GM21381 (cell line): Measurements from ENCODE around the gene OCIAD2.
A peak's percentile ranks its signal among the peaks of the same experiment; 100 is the strongest.
"Not testable (repeated sequence)": the region's sequence is repeated elsewhere in the genome, so short reads cannot be mapped to it uniquely, and the experiment has no call there.

Experiments used
- ATAC-seq: cut with Tn5 transposase; IDR thresholded peaks from one replicate; pipeline ENCODE4 v1.9.1; 2021; ENCODE audit warnings: mild to moderate bottlenecking, moderate library complexity; ENCODE audit not compliant: unreplicated experiment

The OCIAD2 gene, protein sequence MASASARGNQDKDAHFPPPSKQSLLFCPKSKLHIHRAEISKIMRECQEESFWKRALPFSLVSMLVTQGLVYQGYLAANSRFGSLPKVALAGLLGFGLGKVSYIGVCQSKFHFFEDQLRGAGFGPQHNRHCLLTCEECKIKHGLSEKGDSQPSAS

GRCh38 chr4:48906206-48907173 lies at the start of gene OCIAD2:
TSS of gene OCIAD2 (minus strand) at chr4:48906774. CDS start at chr4:48904549, 2,225 bp downstream.
- peak; percentile 97 for ATAC-seq

DNA sequence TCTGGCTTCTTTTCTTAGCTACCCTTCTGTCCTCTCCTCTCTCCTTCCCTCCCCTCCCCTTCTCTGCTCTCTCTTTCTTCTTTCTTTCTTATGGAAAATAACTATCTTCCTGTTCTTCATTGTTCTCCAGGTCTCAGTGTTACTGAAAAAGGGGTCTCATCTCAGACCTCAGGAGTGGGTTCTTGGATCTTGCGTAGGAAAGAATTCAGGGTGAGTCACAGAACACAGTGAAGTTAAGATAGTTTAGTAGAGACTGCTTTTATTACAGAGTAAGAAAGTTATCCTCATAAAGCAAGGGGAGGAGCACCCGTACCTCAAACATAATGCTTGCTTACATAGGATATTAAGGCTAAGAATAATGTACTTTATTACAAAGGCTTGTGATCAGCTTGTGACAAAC lies 47.7 kb upstream of the OCIAD2 start:
- no peak for ATAC-seq

DNA sequence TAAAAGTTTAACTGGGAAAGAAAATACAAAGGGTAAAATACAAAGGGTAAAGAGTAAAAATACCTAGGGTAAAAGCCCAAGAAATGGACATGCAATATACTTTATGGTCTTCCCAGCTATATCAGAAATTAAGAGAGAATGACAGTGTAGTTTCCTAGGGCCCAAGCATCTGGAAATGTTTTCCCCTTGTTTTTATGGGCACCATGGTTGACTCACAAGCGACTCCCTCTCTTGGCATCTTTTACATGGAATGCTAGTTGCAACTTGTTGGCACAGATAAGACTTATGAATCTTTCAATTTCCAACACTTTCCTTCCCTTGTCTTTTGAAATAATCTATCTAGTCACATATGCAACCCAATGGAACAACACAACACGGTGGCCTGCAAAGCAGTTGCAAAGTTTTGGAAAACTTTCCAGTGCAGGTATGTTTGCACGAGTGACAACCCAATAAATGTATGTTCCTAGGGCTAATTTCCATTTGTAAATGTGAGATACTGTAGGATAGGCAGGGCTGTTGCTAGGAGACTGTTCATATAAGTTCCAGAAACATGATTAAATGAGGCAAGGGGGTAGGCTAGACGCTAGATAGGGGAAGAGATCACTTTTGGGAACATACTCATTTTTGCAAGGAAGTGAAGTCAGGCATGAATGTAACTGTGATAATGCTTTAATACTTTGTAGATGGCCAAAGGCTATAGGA lies 43.1 kb upstream of the OCIAD2 start:
- ATAC-seq = no peak

DNA sequence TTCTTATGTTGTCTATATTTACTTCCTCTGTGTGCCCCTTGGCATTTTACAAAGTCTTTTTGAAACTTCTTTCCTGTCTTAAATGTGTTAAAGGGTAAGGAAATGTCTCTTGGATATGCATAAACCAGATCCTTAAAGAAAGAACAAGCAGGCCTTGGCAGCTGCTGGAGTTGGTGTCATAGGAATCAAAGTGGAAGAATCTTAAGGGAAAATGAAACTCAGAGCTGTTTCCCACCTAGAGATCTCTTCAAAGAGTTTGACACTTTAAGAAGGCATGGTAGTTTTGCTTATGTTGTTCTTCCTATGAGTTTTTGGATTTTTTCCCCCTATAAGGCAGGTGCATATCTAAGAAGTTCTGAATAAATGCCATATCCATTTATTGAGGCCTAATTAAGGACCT lies 42.5 kb upstream of the OCIAD2 start:
- no peak for ATAC-seq

GRCh38 chr4:48947731-48948130 lies 41.2 kb upstream of the OCIAD2 start:
- ATAC-seq = no peak

GRCh38 chr4:48945981-48946380 lies 39.4 kb upstream of the OCIAD2 start:
- no peak for ATAC-seq

DNA sequence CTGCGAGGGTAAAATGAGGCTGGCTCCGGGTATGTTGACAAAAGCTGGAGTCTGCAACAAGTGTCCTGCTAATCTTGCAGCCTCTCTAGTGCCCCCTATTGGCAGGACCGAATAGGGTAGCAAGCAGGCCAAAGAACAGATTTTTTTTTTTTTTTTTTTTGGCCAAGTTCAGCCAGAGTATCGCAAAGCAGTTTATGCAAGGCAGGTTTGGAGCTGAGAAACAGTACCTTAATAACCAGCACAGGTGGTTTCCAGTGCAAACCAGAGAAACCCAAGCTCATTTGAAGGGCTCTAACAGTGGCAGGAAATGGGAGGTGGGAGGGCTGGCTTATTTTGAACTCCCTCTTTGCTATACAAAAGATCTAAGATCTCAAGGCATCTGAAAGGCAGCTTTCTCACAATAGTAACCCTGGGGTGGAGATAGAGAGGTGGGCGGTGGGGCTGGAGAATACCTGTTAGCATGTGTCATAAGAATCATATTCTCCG lies 38.2 kb upstream of the OCIAD2 start:
- ATAC-seq = no peak

GRCh38 chr4:48944252-48944651 lies 37.7 kb upstream of the OCIAD2 start:
- ATAC-seq = no peak

- no peak for ATAC-seq
Measured at GRCh38 chr4:48943387-48943786, 36.8 kb upstream of the OCIAD2 start.

GRCh38 chr4:48939785-48940184 lies 33.2 kb upstream of the OCIAD2 start:
- no peak for ATAC-seq

DNA sequence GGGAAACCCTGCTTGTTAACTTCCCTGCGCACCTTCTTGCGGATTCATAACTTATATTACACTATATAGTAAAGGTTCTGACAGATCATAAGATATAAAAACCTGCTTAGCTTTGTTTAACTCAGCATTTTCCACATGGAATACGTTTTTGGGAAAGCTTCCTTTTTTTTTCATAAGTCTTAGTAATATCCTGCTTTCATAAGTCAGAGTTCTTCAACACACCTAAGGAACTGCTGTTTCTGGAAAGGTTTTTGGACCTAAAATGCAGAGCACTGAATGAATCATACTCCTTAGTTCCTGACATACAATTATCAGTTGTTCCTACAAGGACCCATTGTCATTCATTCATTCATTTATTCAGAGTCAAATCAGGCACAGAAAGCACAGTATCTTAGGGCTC lies 32.3 kb upstream of the OCIAD2 start:
- ATAC-seq = no peak

GRCh38 chr4:48937033-48937432 lies 30.5 kb upstream of the OCIAD2 start:
- ATAC-seq = no peak

DNA sequence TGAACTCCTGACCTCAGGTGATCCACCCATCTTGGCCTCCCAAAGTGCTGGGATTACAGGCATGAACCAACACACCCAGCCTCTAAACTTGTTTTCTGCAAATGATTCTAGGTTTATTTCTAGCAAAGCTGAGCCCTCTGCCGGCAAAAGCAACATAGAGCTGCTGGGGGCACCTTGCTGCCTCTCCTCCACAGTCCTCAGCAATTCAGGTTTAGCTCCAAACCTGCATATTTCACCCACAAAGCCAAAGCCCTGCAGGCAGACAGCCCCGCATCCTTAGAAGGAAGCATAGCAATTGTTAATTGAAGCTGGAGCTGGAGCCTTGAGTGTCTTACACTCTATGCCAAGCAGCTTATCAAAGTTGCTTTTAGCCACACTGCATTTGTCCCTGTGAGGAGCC lies 24.9 kb upstream of the OCIAD2 start:
- no peak for ATAC-seq

GRCh38 chr4:48930654-48931053 lies 24.1 kb upstream of the OCIAD2 start:
- no peak for ATAC-seq

DNA sequence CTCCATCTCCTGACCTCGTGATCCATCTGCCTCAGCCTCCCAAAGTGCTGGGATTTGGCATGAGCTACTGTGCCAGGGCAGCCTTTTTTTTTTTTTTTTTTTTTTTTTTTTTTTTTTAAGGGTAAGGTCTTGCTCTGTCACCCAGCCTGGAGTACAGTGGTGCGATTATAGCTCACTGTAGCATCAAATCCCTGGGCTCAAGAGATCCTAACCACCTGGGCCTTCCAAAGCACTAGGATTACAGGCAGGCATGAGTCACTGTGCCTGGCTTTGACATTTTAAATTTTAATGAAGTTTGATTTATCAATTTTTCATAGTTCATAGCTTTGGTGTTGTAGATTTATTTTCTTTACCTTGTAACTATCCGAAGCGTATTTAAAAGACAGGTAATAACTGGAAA lies 17.8 kb upstream of the OCIAD2 start:
- ATAC-seq = no peak

- ATAC-seq = not testable (repeated sequence)
Measured at GRCh38 chr4:48923065-48923464, 16.5 kb upstream of the OCIAD2 start.

GRCh38 chr4:48914311-48914710 lies 7.7 kb upstream of the OCIAD2 start:
- no peak for ATAC-seq

GRCh38 chr4:48913346-48913745 lies 6.8 kb upstream of the OCIAD2 start:
- no peak for ATAC-seq

- no peak for ATAC-seq
Measured at GRCh38 chr4:48912349-48912748, 5.8 kb upstream of the OCIAD2 start.

DNA sequence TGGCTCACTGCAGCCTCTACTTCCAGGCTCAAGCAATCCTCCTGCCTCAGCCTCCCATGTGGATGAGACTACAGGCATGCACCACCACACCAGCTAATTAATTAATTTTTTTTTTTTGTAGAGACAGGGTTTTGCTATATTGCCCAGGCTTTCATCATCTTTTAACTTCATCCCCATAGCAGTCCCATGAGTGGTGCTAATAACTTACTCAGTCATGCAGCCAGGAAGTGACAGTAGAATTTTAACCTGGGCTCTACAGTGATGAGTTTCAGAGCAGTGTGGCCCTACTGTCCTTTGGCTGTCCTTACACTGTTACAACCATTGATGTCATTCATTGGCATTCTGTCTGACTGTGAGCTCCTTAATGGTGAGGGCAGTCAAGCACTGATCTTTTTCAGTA lies 3.9 kb upstream of the OCIAD2 start:
- ATAC-seq = no peak

- ATAC-seq = no peak
Measured at GRCh38 chr4:48909697-48910096, 3.1 kb upstream of the OCIAD2 start.

DNA sequence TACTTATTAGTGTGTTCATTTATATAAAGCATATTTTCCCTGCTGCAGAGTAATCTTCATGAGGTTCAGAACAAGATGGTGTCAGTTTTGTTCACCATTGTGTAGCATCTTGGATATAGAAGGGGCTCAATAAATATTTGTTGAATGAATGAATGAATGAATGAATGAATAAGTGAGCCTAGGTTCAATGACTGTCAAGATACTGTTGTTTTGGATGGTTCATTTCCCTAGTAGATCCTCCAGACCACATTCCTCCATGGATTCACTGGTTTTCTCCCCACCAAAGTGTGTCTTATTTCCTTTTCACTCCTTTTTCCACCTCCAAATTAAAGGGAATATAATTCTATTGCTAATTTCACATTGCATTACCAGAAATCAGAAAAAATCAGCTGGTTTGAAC lies 2.1 kb upstream of the OCIAD2 start:
- no peak for ATAC-seq
